RPMI8226 (cell line): ENCODE data around the gene IFI30.
"Not testable (repeated sequence)": the region's sequence is repeated elsewhere in the genome, so short reads cannot be mapped to it uniquely, and the experiment has no call there.

Experiments
- DNase-seq: peaks from one replicate; pipeline ENCODE4 v3.0.0-alpha.2; 2015

The IFI30 gene

DNA sequence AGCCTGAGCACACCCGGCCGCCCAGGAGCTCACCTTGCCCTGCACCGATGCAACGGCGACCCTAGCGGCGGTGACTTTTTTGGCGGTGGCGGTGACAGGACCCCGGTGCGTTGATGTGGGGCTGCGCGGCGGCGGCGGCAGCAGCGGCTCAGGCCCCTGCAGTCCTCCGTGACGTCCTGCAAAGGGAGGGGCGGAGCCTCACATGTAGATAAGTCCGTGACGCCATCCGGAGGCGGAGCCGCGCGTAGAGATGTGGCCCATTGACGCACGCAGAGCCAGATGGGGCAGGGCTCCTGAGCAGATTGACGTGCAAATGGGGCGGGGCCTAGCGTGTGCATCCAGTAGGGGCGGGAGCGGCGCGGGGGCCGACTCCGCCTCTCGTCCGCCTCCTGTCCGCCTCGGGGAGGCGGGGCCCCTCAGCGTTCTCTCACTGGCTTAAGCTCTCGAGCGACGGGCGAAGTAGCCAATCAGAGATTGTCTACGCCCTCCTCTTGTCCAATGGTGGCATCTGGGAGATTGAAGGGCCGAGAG, 30.3 kb downstream of the IFI30 start, which contains the start of gene RAB3A:
Gene RAB3A, minus strand, starts transcription at position 180 of the 531 bp plus-strand sequence. CDS start 1,302 bp downstream, outside the sequence.
- DNase-seq, result peak; percentile 100

DNA sequence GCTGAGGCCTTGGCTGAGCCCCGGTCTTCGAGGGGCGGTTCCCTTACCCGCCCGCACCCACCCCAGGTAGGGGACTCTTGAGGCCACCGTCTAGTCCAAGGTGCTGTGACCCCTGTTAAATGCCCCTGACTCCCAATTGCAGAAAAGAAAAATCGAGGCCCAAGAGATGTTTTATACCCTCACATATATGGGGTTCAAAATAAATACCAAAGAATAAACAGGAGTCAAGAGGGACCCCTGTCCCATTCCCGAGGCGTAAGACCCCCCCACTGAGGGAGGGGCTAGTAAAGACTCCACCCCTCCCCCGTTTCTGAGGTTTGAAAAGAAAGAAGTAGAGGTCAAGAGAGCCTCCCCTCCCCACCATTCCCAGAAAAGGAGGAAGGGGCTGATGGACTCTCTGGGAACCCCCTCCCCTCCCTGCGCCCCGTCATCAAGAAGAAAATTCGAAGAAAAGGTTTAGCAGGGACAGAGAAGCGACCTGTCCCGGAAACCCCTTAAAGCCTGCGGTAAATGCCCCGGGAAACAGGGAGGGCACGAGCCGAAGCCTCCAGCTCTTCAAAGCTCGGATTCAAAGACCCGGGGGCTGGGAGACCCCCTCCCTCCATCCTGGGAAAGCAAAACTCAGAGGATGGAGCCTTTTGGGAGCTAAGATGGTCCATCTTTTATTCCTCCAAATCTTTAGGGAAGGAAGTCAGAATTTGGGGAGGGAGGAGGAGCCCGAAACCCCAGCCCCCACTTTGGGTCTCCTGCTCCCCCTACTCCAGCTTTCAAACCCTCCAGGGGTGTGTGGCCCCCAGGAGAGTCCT, 31.0 kb downstream of the IFI30 start:
- DNase-seq, result no peak

DNA sequence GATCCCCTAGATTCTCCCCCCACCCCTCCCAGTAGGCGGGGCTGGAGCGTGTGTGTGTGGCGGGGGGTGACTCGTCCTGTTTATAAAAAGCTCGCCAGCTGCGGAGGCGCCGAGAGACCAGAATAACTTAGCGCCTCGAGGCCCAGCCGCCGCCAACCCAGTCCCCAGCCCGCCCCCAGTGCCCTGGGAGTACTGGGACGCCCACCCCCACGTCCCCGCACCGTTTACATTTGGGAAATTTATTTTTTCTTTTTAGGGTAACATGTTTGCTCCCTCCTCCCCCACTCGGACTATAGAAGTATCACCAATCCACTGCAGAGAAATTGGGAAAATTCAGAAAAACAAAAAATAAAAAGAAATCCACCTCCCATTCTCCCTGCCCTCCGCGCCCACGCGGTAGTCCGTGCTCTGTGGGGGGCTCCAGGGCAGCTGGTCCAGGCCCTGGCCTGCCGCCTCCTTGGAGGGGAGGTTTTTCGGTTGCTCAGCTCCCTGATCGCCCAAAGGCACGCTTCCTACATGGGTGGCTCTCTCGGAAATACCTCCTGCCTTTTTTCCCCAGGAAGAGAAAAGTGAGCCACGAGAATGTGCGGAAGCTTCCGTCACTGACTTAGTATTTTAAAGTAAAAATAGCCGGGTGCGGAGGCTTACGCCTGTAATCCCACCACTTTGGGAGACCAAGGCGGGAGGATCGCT, 31.7 kb downstream of the IFI30 start:
- peak; percentile 87 for DNase-seq

DNA sequence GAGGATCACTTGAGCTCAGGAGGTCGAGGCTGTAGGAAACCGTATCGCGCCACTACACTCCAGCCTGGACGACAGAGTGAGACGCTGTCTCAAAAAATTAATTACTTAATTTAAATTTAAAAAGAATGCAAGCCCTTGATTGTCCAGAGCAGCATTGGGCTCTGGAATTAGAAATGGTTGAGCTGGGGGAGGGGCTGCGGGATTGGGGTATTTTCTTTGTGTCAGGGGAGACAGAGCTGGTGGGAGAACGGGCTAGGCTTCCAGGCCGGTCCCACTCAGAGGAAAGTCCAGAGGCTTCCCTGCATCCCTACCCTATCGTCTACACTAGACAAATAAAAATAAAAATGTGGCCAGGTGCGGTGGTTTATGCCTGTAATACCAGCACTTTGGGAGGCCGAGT, 32.4 kb downstream of the IFI30 start:
- no peak for DNase-seq

DNA sequence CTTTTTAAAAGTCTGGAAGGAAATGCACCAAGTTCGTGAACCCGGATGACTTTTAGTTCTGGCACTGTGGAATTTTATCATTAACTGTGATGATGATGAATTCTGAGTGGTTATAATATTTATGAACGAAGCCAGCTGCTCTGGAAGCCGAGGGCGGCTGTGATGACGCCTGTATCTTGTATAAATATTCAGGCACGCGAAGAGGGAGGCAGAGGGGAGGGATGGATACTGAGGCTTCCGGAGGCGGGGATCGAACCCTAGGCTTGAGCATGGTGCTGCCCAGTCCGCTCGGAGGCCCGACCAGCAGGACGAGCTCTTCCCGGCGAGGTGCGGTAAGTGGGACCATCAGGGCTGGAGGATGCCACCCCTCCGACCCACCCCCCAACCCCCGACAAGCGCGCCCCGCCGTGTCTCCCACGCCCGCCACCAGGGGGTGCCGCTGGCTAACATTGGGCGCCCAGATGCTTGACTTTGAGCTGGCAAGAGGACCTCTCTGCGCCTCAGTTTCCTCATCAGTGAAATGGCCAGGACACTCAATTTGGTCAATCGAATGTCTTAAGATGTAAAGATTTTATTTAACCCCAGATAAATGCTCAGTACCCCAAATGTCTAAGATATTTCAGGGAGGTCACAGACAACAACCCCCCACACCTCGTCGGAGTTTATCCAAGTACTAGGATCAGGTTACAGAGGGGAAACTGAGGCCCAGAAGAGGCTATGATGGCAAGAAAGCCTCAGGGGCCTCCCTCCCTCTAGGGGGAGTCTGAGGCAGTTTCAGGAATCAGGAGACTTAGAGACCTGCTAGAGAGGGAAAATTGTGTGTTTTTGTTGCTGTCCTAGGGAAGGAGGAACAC, 34.7 kb downstream of the IFI30 start:
- DNase-seq, result peak; percentile 47

DNA sequence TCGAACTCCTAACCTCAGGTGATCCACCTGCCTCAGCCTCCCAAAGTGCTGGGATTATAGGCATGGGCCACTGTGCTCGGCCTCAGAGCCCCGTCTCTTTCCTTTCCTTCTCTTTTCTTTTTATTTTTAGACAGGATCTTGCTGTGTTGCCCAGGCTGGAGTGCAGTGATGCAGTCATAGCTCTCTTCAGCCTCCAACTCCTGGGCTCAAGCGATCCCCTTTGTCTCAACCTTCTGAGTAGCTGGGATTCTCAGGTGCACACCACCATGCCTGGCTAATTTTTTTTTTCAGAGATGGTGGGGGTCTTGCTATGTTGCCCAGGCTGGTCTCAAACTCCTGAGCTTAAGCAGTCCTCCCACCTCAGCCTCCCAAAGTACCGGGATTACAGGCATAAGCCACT, 36.3 kb downstream of the IFI30 start:
- not testable (repeated sequence) for DNase-seq

DNA sequence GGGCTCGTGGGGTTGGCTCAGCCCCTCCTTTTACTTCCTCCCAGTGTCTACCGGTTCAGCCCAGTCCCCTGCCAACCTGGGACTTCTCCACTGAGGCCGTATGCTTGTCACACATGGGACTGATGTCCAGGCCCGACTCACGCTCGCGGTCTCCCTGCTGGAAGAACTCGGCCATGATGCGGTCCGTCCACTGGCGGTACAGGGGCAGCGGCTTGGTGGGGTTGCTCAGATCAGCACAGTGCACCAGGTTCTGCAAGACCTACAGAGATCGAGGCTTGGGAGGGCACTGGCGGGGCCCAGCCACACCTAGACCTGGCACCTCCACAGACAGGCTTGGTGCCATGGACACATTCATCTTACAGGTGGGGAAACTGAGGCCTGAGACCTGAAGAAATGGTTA, 38.1 kb downstream of the IFI30 start:
- DNase-seq, result no peak

DNA sequence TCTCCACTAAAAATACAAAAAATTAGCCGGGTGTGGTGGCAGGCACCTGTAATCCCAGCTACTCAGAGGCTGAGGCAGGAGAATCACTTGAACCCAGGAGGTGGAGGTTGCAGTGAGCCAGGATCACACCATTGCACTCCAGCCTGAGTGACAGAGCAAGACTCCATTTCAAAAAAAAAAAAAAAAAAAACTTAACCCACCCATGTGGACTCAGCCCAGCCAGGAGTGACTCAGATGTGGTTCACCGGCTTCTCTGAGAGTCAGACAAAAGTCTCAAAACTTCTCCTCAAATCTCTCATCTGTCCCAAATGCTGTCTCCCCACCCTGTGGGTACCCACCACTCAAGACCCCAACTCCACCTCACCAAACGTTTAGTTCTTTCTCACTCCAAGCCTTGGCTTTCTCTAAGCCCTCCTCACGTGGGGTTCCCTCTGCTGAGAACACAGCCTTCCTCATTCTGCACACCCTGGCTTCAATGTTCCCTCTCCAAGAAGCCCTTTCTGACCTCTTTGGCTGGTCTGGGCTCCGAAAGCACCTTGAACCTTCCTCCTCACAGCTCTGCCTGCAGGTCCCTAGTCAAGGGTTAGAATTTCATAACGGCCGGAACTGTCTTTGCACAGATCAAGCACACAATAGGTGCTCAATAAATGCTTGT, 41.3 kb downstream of the IFI30 start:
- DNase-seq, result no peak

DNA sequence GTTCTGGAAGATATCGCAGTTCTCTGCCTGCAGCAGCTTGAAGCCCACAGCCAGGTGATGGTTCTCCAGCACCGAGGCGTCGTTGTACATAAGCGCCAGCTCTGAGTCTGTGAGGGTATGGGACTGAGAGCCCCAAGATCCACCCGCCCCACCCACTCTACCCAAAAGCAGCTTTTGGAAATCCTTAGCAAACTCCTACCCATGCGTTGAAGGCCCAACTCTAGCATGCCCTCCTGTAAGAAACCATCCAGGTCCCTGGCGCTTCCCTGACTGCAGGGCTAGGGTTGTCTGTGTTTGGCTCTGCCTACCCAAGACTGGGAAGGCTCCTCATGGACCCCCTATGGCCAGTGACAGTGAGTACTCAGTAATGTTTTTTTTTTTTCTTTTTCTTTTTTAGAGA, 43.2 kb downstream of the IFI30 start:
- no peak for DNase-seq

DNA sequence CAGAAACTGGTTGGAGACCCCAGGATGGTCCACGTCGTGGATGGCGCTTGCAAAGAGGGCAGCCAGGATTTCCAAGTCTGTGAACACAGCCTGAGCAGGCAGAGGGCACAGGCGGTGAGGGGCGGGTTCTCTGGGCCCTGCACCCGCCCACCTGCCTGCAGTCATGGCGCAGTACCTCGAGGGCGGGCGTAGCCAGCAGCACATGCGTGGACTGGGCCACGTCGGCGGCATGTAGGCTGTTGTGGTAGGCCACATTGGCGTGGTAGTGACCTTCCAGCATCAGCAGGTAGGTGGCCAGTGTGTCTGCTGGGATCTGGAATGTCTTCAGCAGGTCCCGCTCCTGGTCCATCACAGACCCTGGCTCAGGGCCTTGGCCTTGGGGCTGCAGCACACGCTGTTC, 44.5 kb downstream of the IFI30 start:
- DNase-seq, result no peak

DNA sequence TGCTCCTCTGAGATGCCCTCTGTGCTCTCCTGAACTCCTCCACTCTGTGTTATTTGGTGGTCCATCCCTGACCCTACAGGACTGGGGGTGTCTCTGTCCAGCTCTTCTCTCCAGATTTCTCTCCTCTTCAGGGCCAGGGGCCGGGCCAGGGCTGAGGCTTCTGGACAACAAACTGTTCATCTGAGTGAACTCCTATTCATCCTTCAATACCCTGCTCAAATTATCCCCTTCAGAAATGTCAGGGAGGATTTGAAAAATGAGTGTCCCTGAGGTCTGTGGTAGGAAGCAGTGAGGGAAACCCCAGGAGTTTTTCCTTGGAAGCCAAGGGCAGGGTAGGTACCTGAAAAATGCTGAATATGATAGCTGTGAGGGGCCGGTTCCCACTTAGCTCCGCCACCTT, 45.0 kb downstream of the IFI30 start:
- DNase-seq, result no peak

DNA sequence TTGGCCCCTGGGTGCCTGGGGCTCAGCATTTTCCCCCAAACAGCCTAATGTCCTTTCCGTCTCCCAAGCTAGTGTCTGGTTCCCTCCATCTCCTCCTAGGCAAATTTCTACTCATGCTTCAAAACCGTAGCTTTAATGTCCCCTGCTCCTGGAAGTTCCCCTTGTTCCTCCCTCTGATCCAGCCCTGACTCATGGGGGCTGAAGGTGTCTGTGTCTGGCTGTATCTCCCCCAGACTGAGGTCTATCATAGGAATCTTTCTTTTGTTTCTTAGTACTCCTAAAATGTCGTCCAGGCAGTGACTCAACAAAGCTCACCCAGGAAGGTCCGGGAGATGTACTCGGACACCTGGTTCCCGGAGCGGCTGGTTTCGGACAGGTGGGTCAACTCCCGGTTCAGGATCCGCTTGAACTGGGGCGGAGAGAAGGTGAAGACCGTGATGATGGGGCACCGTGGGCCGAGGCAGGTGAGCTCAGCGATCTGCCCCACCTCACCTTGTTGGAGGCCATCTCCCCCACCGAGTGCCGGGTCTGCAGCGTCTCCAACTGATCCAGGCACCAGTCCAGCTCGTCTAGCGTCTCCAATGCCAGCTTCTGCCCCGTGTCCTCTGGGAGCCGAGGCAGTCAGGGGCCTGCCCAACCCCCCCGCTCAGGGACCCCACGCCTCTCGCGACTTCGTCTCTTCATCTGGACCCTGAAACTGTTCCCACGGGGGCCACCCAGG, 46.5 kb downstream of the IFI30 start:
- DNase-seq, result no peak

DNA sequence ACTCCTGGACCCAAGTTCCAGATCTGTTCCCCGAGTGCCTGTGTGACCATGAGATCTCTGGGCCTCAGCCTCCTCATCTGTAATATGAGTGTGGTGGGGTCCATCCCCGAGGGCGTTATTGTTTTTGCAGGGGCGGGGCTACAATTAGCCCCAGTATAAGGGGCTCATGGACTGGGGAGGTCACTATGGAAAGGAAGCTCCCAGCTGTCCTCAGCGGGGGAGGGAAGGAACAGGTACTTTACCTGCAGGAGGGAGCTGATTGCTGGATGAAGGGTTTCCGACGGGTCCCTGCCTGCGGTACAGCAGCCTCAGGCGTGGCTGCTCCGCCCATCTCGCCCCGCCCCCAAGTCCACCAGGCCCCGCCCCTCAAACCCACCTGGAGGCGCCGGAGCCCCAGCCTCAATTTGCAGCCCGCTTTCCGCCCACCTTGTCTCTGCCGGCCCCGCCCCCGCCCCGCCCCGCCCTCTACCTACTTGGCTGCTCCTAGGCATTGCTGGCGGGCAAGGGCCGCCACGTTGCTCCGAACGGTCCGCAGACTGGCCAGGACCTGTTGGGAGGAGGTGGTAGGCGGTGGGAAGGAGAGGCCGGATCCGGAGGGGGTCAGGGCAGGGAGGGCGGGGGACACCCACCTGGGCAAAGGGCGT, 47.1 kb downstream of the IFI30 start:
- DNase-seq, result no peak

DNA sequence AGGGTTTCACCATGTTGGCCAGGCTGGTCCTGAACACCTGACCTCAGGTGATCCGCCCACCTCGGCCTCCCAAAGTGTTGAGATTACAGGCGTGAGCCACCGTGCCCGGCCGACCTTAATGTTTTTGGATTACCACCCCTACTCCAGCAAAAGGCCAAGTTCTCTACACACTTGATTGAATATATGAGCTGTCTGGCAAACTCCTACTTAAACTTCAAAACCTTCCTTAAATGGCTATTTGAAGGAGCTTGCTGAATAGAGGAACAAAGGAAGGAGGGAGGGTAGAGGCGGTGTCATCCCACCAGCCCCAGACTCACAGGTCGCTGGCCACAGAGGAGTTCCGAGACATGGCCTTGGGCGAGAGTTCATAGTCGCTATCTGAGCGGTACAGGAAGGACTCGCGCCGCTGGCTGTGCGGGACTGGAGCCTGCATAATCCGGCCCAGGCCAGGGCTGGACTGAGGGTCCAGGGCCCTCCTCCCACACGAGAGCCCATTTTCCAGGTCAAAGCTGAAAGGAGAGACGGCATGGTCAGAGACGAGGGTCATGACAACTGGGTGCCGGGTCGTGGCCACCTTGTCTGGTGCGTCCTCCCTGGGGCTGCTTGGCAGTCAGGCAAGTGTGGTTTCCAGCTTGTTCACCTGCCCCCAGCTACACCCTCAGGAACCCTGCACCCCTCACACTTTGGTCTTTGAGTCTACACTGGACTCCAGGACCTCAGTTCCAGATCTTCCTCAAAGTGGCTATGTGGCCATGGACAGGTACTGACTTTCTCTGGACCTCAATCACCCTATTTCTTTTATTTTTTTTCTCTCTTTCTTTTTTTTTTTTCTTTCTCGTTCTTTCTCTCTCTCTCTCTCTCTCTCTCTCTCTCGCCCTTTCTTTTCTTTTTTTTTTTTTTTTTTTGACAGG, 48.5 kb downstream of the IFI30 start:
- no peak for DNase-seq

DNA sequence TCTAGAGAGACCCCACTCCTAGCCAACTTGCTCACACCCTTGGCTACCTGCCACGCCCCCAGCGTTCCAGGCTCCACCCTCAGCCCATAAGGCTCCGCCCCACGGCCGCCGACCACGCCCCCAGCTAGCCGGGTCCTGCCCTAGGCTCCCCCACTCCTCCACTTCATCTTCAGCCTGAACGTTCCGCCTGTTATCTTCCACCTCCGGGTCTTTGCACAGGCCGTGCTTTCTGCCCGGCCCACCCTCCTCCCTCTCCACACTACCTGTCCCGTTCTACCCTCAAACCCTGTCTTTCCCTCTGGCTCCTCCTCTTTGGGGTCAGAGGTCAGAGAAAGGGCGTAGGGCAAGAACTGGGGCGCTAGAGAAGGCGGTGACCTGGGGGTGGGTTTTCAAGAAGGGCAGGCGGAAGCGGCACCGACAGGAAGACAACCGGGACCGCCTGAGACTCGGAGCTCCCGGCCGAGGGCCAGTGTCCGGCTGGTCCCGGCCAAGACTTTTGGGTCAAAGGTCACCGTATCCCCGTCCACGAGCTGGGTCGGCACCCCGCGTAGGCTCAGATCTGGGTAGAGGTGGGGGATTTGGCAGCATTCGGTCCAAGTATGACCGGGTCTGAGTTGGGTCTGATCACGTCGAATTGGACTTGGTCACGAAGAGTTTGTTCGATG, 50.4 kb downstream of the IFI30 start:
- DNase-seq, result peak; percentile 66

DNA sequence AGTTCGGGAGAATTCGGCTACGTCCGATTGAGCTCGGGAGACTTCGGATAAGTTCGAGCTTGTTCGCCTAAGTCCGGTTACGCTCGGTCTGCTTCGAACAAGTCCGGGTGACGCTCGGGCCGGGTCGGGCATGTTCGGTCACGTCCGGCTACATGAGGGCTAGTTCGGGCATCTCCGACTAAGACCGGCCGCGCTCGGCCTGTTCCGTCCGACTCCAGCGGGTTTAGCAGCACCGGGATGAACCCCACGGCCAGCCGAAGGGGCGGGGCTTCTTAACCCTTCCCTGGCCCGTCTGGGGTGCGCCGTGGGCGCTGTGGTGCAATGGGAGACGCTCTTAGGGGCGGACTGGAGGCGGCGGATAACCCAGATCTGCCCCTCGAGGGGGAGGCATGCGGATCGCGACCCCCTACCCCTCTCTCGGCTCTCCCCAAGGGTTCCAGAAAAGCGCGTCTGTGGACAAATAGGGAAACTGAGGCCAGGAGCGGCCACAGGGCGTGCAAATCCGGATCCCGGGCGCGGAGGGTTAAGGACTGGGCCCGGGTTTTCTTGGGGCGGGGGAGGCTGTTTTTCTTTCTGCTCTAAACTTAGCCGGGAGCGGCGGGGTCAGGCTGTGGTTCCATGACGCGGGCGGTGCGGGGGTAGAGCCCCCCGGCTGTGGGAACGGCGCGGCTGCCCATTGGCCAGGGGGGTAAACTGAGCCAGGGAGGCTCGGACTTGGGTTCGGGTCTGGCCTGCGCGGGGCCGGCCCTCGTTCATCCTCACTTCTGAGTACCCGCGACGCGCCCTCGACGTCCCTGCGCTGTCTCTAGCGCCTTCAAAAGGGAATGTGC, 51.1 kb downstream of the IFI30 start:
- DNase-seq, result peak; percentile 92

DNA sequence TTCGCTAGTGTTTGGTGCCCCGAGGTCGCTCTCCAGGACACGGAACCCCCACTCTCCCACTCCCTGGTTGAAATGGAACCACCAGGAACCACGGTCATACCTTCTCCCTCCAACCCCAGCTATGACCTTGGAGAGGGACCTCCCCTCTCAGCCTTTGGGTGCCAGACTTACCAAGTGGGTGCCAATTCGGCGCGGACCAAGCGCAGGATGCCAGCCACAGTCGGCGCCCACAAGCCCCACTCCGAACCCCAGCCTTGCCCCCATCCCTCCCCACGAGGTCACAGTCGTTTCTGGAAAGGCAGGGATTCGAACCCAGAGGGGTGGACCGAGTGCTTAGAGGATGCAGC, 51.7 kb downstream of the IFI30 start:
- DNase-seq, result no peak

DNA sequence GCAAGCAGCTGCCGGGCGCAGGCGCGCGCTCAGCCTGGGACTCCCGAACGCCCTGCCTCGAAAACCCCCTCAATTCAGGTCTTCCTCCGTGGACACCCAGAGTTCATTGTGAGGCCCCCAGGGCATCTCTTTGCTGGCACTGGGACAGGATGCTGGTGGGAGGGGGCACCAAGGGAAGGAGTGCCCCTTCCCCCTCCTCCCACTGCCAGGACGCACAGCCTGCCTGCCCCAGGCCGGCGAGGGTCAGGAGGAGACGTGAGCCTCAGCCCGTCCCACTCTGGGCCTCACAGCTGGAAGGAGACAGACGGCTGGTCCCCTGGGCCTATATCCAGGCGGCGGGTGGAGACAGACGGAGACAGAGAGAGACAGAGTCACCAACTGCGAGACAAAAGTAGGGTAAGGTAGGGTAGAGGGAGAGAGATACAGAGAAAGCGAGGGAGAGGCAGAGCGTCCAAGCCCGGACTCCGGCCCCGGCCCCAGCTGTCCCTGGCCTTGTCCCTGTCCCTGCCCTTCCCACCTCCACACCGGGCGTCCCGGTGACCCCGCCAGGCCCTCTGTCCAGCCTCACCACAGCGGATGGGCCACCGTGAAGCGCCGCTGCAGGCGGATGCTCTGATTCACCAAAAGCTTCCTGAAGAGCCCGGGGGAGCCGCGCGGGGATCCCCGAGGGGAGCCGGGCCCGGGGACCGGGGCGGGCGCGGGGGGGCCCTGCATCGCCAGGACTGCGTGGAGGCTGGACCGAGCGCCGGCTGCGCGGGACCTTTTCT, 52.3 kb downstream of the IFI30 start, which contains the start of gene PDE4C:
Gene PDE4C, minus strand, starts transcription at position 737 of the 767 bp plus-strand sequence. Its CDS starts 23 bp downstream, at position 714.
- no peak for DNase-seq
